Brain microvascular endothelial cell (primary cell): Measurements from ENCODE around the gene OR52R1.

Experiments
- DNase-seq: peaks from one replicate; pipeline ENCODE4 v3.0.0-alpha.2; 2020
- H3K27ac ChIP-seq: fragments of 250-450 bp; sonication (Bioruptor Pico); 2 replicates; pipeline ENCODE4 v1.5.1; 2020; ENCODE audit warnings: mild to moderate bottlenecking, moderate library complexity
- H3K27me3 ChIP-seq: fragments of 250-450 bp; sonication (Bioruptor Pico); replicated peaks from 2 replicates; pipeline ENCODE4 v1.5.1; 2020; ENCODE audit warnings: mild to moderate bottlenecking
- H3K36me3 ChIP-seq: fragments of 250-450 bp; sonication (Bioruptor Pico); replicated peaks from 2 replicates; pipeline ENCODE4 v1.5.1; 2020; ENCODE audit warnings: mild to moderate bottlenecking
- H3K4me3 ChIP-seq: 2 replicates; pipeline ENCODE4 v1.5.1; 2011; ENCODE audit warnings: low read depth, mild to moderate bottlenecking, control low read depth, low read length, moderate library complexity
- CTCF ChIP-seq: IDR thresholded peaks from 2 replicates; pipeline ENCODE4 v1.5.1; 2011; ENCODE audit warnings: low read depth, mild to moderate bottlenecking, moderate library complexity, low read length, control low read depth, inconsistent platforms; ENCODE audit errors: missing control alignments
- in situ Hi-C: cut with HindIII; loops from 2 replicates; pipeline ENCODE4 v1.10.0; 2017; ENCODE audit warnings: low sequenced_read_pairs, low pct_ligation_motif_present

Gene OR52R1

GRCh38 chr11:4798427-4799183 is 5.6 kb downstream of the OR52R1 start:
- Histone ChIP-seq H3K4me3 (no peak overlapping the region), H3K27ac (no peak overlapping the region), H3K27me3 (no peaks in the 10 kb centered on the region), H3K36me3 (no peaks in the 10 kb centered on the region)
- no peak for TF ChIP-seq CTCF
- in situ Hi-C loops: no loop called here
- no peak for DNase-seq

DNA sequence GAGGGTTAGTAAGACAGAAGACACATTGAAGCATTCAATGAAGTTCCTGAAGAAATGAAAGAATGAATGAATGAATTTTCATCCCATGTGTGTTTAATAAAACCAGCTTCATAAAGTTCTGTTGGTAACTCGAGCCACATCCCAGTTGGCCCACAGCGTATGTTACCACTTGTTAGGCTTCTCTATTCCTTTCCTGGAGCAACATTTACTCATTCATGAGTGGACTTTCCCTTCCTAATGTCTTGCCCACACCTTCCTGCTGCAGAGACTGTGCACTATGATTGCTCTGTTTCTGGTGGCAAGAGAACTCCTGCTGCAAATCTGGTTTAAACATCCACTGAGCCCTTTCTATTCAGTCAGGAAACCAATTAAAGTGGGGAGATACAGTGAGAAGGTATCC is 7.0 kb downstream of the OR52R1 start:
- DNase-seq: no peak
- no peak overlapping the region for H3K27ac ChIP-seq
- H3K27me3 ChIP-seq: no peaks in the 10 kb centered on the region
- in situ Hi-C loops: no loop called here
- TF ChIP-seq CTCF: no peak
- H3K36me3 ChIP-seq: no peaks in the 10 kb centered on the region
- no peak overlapping the region for H3K4me3 ChIP-seq

- Histone ChIP-seq H3K36me3 (no peaks in the 10 kb centered on the region), H3K4me3 (no peak overlapping the region), H3K27ac (no peak overlapping the region), H3K27me3 (no peaks in the 10 kb centered on the region)
- in situ Hi-C loops: no loop called here
- no peak for DNase-seq
- no peak for TF ChIP-seq CTCF
Measured at GRCh38 chr11:4782454-4782853, 21.7 kb downstream of the OR52R1 start.

DNA sequence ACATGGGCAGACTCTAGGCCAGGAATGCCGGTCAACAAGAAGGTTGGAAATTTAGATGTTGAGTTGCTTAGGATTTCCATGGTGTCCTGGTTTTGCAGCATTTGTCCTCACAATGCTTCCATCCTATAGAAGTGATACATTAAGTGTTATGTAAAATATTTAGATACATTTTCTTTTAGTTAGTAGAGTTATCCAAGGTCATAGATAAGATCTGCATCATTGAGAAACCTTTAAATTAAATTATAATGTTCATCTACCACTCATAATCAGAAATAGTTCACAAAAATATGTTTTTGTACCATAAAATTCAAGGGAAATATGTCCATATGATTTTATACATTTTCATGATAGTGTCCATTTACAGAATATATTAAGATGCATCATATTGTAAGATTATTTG is 34.3 kb downstream of the OR52R1 start, which contains the start of gene OR51F1:
OR51F1 (minus strand) TSS at position 101 of the 400 bp plus-strand sequence; CDS start at position 101, 0 bp downstream.
- no peak for DNase-seq
- H3K4me3 ChIP-seq: no peak within 1 kb of the TSS
- no peaks in the 10 kb centered on the region for H3K36me3 ChIP-seq
- no peak for TF ChIP-seq CTCF
- no peaks in the 10 kb centered on the region for H3K27me3 ChIP-seq
- in situ Hi-C loops: no loop called here
- H3K27ac ChIP-seq: no peak within 1 kb of the TSS

GRCh38 chr11:4768094-4768493 is 36.1 kb downstream of the OR52R1 start:
- DNase-seq: no peak
- H3K36me3 ChIP-seq: no peaks in the 10 kb centered on the region
- H3K4me3 ChIP-seq: no peak overlapping the region
- no peak for TF ChIP-seq CTCF
- no peak overlapping the region for H3K27ac ChIP-seq
- in situ Hi-C loops: no loop called here
- no peaks in the 10 kb centered on the region for H3K27me3 ChIP-seq

DNA sequence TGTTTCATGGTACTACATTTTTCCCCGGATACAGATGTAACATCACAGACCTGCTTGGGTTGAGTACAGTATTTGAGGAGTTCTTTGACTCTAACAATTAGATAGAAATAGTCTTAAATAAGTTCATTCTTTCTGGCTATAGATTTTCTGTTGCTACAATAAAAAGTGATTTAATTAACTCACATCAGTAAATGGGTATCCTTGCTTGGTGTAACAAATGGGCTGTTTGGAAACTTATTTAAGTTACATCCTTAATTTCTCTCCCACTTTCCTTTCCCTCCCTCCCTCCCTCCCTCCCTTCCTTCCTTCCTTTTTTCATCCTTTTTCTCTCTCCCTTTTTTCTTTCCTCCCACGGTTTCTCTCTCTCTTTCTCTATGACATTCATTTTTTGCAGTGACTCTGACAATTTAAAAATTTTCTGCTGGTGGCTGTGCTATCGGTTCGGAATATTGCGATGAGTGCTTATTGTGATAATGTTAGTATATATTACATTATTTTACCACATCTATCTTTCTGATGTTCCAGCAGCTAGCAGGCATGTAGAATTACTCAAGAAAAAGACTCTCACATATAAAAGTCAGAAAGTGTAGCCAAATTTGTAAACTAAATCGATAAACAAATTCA is 37.6 kb downstream of the OR52R1 start:
- no peaks in the 10 kb centered on the region for H3K36me3 ChIP-seq
- no peaks in the 10 kb centered on the region for H3K27me3 ChIP-seq
- no peak overlapping the region for H3K27ac ChIP-seq
- H3K4me3 ChIP-seq: no peak overlapping the region
- in situ Hi-C loops: no loop called here
- no peak for TF ChIP-seq CTCF
- no peak for DNase-seq
